ENCODE measurements around the gene MYOM3.
"Not testable (repeated sequence)": the region's sequence is repeated elsewhere in the genome, so short reads cannot be mapped to it uniquely, and the experiment has no call there.

MYOM3 gene

GRCh38 chr1:24032981-24033380, 79.0 kb downstream of the MYOM3 start:
- DNase-seq (ENCODE audit: low read depth, low spot score): no peak

GRCh38 chr1:24030976-24031516, 80.9 kb downstream of the MYOM3 start:
- not testable (repeated sequence) for DNase-seq (ENCODE audit: low read depth, low spot score)

- DNase-seq (ENCODE audit: low read depth, low spot score): no peak
These were observed 84.0 kb downstream of the MYOM3 start for GRCh38 chr1:24027838-24028468.

GRCh38 chr1:24022581-24023361, 89.2 kb downstream of the MYOM3 start:
- DNase-seq (ENCODE audit: low read depth, low spot score): no peak

GRCh38 chr1:24021403-24022266, 90.3 kb downstream of the MYOM3 start:
- no peak for DNase-seq (ENCODE audit: low read depth, low spot score)

GRCh38 chr1:24020470-24020869, 91.5 kb downstream of the MYOM3 start:
- DNase-seq (ENCODE audit: low read depth, low spot score): no peak

GRCh38 chr1:24020025-24020424, 91.9 kb downstream of the MYOM3 start:
- DNase-seq (ENCODE audit: low read depth, low spot score): no peak

- DNase-seq (ENCODE audit: low read depth, low spot score): no peak
These were observed 93.0 kb downstream of the MYOM3 start for GRCh38 chr1:24018611-24019580.

- DNase-seq (ENCODE audit: low read depth, low spot score): no peak
These were observed 96.4 kb downstream of the MYOM3 start for GRCh38 chr1:24015221-24016210.

GRCh38 chr1:24012878-24013277, 99.1 kb downstream of the MYOM3 start:
- DNase-seq (ENCODE audit: low read depth, low spot score): not testable (repeated sequence)

- DNase-seq (ENCODE audit: low read depth, low spot score): no peak
These were observed 101.3 kb downstream of the MYOM3 start for GRCh38 chr1:24010650-24011049.

GRCh38 chr1:24009406-24009805, 102.5 kb downstream of the MYOM3 start:
- DNase-seq (ENCODE audit: low read depth, low spot score): no peak

GRCh38 chr1:24008574-24009184, 103.3 kb downstream of the MYOM3 start:
- not testable (repeated sequence) for DNase-seq (ENCODE audit: low read depth, low spot score)

- DNase-seq (ENCODE audit: low read depth, low spot score): no peak
These were observed 104.9 kb downstream of the MYOM3 start for GRCh38 chr1:24007079-24007478.

Data from activated CD4-positive, CD25-positive, alpha-beta regulatory T cell treated with anti-CD3 and anti-CD28 coated beads, Interleukin-2, amount 50 U/mL, for 16 hours (primary cell).